ENCODE data around the gene FBXL12. TPM values are rescaled to one million over a fixed set of nuclear protein-coding genes. Genes with fewer than 3 reads are reported as not detected.

The FBXL12 gene
- total RNA-seq, 2 experiments from 2014 or later: 38.7 to 44.4 TPM

- H3K36me3 ChIP-seq (ENCODE audit: insufficient read depth, low read length): no peaks in the 10 kb centered on the region
- H3K4me3 ChIP-seq (ENCODE audit: low read depth, low read length, poor library complexity, severe bottlenecking): no peak overlapping the region
- no peak overlapping the region for H2AFZ ChIP-seq (ENCODE audit: low read length)
- ChIA-PET POLR2A (interaction anchor here (0.7 kb wide), 1 partner anchor 12 kb away, joined by 3 read pairs; no protein-coding TSS in a partner anchor), CTCF (ENCODE audit: unreplicated experiment) (no interaction called here)
- no peaks in the 10 kb centered on the region for H3K9me2 ChIP-seq (ENCODE audit: insufficient read depth, low read length)
- TF ChIP-seq EZH2phosphoT487 (IDR thresholded peaks at IDR 0.05; ENCODE audit: borderline replicate concordance, low read depth, low read length) (no peak), CTCF (conservative IDR thresholded peaks at IDR 0.05; ENCODE audit: low read length) (no peak)
- no peaks in the 10 kb centered on the region for H4K20me1 ChIP-seq (ENCODE audit: insufficient read depth, low read length)
- no peaks in the 10 kb centered on the region for H3K79me2 ChIP-seq (ENCODE audit: insufficient read depth, low read depth, low read length)
- no peak overlapping the region for H3K4me2 ChIP-seq (ENCODE audit: low read length)
- no peak overlapping the region for H3K27ac ChIP-seq (ENCODE audit: low read depth, low read length, poor library complexity, severe bottlenecking)
- DNase-seq (ENCODE audit: low spot score): no peak
- no peaks in the 10 kb centered on the region for H3K9me3 ChIP-seq (ENCODE audit: low read length)
- peaks cover 4% of the 10 kb centered on the region for H3K4me1 ChIP-seq (ENCODE audit: insufficient read depth, low read length, poor library complexity, severe bottlenecking)
- intact Hi-C loops (cut with micrococcal nuclease; ENCODE audit: unreplicated experiment): no loop called here
- BruUV-seq (replicated peaks): no TSS peak
These were observed 38.3 kb upstream of the FBXL12 start for GRCh38 chr19:9857076-9857721.

- Histone ChIP-seq H3K4me3 (ENCODE audit: low read depth, low read length, poor library complexity, severe bottlenecking) (no peak overlapping the region), H3K27ac (ENCODE audit: low read depth, low read length, poor library complexity, severe bottlenecking) (no peak overlapping the region), H2AFZ (ENCODE audit: low read length) (no peak overlapping the region), H3K79me2 (ENCODE audit: insufficient read depth, low read depth, low read length) (no peaks in the 10 kb centered on the region), H4K20me1 (ENCODE audit: insufficient read depth, low read length) (no peaks in the 10 kb centered on the region), H3K9me2 (ENCODE audit: insufficient read depth, low read length) (no peaks in the 10 kb centered on the region), H3K4me1 (ENCODE audit: insufficient read depth, low read length, poor library complexity, severe bottlenecking) (peaks cover 4% of the 10 kb centered on the region), H3K9me3 (ENCODE audit: low read length) (no peaks in the 10 kb centered on the region), H3K36me3 (ENCODE audit: insufficient read depth, low read length) (no peaks in the 10 kb centered on the region), H3K4me2 (ENCODE audit: low read length) (no peak overlapping the region)
- BruUV-seq (replicated peaks): no TSS peak
- no peak for DNase-seq (ENCODE audit: low spot score)
- TF ChIP-seq CTCF (conservative IDR thresholded peaks at IDR 0.05; ENCODE audit: low read length) (no peak), EZH2phosphoT487 (IDR thresholded peaks at IDR 0.05; ENCODE audit: borderline replicate concordance, low read depth, low read length) (no peak)
- intact Hi-C loops (cut with micrococcal nuclease; ENCODE audit: unreplicated experiment): no loop called here
- ChIA-PET CTCF (ENCODE audit: unreplicated experiment) (no interaction called here), POLR2A (interaction anchor here (0.7 kb wide), 1 partner anchor 11 kb away, joined by 3 read pairs; no protein-coding TSS in a partner anchor)
These were observed 37.7 kb upstream of the FBXL12 start for GRCh38 chr19:9856609-9857008.

DNA sequence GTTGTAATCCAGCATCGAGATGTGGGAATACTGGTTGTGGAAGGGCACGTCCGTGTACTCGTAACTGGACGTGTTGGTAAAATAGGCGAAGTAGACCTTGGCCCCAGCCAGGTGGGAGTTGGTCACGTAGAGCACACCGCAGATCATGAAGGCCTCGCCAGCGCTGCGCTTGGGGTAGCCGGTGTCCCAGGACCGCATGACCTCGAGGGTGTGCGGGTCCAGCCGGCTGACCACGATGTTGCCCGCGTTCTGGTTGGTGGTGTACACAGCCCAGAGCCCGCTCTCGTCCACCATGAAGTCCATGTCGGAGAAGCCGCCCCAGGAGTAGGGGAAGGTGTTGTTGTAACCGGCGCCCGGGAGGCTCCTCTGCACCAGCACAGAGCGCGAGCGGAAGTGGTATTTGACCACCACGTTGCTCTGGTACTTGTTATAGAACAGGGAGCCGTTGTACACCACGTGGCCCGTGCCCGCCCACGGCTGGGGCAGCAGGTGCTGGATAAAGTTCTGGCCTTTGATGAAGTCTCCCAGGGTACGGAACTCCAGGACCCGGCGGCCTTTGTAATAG lies 35.5 kb upstream of the FBXL12 start:
- CTCF ChIA-PET (ENCODE audit: unreplicated experiment): no interaction called here
- intact Hi-C loops (cut with micrococcal nuclease; ENCODE audit: unreplicated experiment): no loop called here

More for the DNA sequence above, 35.5 kb upstream of the FBXL12 start:
- POLR2A ChIA-PET: no interaction called here
- no peak for TF ChIP-seq CTCF (conservative IDR thresholded peaks at IDR 0.05; ENCODE audit: low read length)
- no peak for TF ChIP-seq EZH2phosphoT487 (IDR thresholded peaks at IDR 0.05; ENCODE audit: borderline replicate concordance, low read depth, low read length)
- Histone ChIP-seq H2AFZ (ENCODE audit: low read length) (no peak overlapping the region), H3K79me2 (ENCODE audit: insufficient read depth, low read depth, low read length) (no peaks in the 10 kb centered on the region), H3K9me2 (ENCODE audit: insufficient read depth, low read length) (no peaks in the 10 kb centered on the region), H3K4me3 (ENCODE audit: low read depth, low read length, poor library complexity, severe bottlenecking) (no peak overlapping the region), H3K27ac (ENCODE audit: low read depth, low read length, poor library complexity, severe bottlenecking) (no peak overlapping the region), H3K9me3 (ENCODE audit: low read length) (no peaks in the 10 kb centered on the region), H3K4me1 (ENCODE audit: insufficient read depth, low read length, poor library complexity, severe bottlenecking) (peaks cover 4% of the 10 kb centered on the region), H3K4me2 (ENCODE audit: low read length) (no peak overlapping the region), H4K20me1 (ENCODE audit: insufficient read depth, low read length) (no peaks in the 10 kb centered on the region), H3K36me3 (ENCODE audit: insufficient read depth, low read length) (peaks cover 4% of the 10 kb centered on the region; the same call in 1 of the 2 replicates)
- no peak for DNase-seq (ENCODE audit: low spot score)
- no TSS peak for BruUV-seq (replicated peaks)

Data from OCI-LY7 (cell line).